Stimulated activated CD4-positive, alpha-beta T cell treated with anti-CD3 and anti-CD28 coated beads, Interleukin-2, amount 100 ng/mL, for 24 hours (primary cell): ENCODE data around the gene ZMYND11.

Source experiments
- DNase-seq, 2 donors: peaks; one replicate each; pipeline ENCODE4 v3.0.0-alpha.2; 2020

ZMYND11 gene

GRCh38 chr10:201328-201771, 66.1 kb downstream of the ZMYND11 start:
- no peak for DNase-seq

- DNase-seq, result no peak
These were observed 73.4 kb downstream of the ZMYND11 start for GRCh38 chr10:208616-209015.

DNA sequence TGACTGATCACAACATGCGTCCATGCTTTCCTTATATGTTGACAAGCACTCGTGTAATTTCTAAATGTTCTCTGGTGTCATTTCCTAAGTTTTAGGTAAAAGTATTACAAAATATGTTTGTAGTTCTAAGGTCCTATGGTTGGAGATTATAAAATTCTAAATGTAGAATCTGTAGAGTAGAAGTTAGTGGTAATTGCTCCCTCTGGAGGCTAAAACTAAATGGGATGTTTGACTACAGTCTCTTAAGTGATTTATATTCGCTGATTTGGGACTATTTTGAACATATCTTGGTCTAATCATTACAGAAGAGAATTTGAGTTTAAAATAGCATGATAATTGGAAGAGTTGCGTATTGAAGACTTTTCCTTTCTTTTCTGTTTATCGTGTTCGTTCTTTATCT, 74.1 kb downstream of the ZMYND11 start:
- no peak for DNase-seq

DNA sequence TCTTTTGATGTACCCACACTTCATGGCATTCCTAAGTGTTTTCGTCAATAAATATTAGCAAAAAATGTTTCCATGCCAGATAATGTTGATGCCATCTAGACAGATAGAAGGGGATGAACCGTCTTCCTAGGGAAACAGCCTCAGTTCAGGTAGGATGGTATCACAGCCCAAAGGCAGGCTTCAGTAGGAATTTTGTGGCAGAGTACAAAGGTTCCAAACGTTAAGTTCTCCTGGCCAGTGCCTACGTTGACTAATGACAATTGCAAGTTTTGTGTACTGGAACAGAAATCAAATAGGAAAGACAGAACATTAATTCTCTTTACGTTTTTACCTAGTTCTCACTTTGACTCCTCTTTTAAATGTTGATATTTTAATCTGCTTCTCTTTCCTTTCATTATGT, 75.0 kb downstream of the ZMYND11 start:
- DNase-seq, result no peak

- no peak for DNase-seq
These were observed 80.2 kb downstream of the ZMYND11 start for GRCh38 chr10:215444-215843.

- no peak for DNase-seq
These were observed 83.5 kb downstream of the ZMYND11 start for GRCh38 chr10:218798-219197.

GRCh38 chr10:219731-220472, 84.6 kb downstream of the ZMYND11 start:
- DNase-seq, result no peak

GRCh38 chr10:224571-224970, 89.3 kb downstream of the ZMYND11 start:
- no peak for DNase-seq

DNA sequence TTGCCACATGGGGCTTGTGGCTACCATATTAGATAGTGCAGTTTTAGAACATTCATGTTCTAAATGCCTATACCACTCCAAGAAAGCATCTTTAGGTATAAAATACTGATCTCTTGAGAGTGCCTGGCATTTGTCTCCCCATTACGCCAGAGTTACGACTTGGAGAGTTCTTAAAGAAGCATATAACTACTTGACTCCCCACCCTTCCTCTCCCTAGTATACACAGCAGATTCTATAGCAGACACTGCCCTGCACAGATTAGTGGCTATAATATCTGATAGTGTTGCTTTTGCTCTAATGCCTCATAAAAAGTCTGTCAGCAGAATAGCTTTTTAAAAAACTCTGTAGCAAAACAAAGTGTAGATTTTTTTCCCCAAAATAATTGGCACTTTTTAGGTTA, 90.8 kb downstream of the ZMYND11 start:
- no peak for DNase-seq

DNA sequence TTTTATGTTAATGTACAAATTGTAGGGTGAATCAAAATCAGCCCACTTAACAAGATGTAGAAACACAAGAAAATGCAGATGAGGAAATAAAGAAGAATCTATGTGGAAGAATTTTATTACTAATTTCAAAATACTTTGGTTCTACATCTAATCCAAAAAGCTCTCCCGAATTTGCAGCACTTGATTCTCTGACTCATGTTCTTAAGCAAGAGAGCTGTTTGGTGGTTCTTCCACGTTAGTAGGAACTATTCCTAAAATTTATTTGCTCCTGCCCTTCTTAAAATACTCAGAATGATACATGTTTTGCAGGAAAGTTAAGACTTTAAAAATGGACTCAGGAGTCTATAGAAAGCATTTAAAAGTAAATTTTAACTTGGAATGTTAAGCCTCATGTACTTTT, 91.8 kb downstream of the ZMYND11 start:
- no peak for DNase-seq

GRCh38 chr10:228366-228765, 93.1 kb downstream of the ZMYND11 start:
- no peak for DNase-seq

- DNase-seq, result no peak
These were observed 95.5 kb downstream of the ZMYND11 start for GRCh38 chr10:230758-231157.

- DNase-seq, result no peak
These were observed 96.8 kb downstream of the ZMYND11 start for GRCh38 chr10:232061-232460.

DNA sequence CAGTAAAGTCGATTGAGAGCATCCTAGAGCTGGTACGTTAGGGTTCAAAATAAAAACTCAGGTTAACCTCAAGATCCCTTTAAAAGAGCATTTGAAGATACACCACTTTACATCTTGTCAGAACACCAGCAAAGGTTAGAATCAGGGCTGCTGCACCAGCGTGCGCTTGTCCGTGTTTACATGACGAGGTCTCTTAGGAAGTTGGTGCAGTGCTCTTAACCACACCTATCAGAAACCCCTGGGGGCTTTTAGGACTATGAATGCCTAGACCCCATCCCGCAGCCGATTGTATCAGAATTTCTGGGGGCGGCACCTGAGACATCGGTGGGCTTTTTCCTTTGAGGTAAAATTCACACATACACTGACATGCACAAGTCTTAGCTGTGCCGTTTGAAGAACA, 97.6 kb downstream of the ZMYND11 start:
- DNase-seq, result no peak

DNA sequence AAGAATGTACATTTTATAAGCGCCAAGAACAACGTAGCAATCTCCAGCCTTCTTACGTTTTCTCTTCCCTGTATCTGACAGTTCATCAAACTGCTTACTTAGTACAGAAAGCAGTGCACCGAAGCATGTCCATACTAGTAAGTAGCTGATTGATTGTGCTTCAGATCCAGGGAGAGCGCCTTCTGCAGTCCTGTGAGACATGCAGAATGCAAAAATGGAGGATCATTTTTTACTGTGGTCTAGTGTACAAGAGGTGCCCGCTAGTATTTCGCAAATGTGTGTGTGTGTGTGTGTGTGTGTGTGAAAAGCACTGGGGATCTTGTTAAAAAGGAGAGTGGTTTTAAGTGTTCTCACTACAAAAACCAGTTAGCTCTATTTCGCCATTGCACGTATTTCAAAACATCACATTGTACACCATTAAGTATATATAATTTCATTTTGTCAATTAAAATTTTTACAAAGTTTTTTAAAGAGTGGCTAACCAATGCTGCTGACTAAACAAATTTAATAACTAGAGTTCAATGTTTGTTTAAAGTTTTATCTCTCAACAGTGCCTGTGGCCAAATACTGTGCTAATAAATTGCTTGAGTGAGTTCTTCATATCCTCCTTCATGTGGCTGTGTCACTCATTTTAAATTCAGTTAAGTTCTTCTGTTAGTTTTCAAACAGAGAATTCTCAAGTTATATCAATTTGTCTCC, 99.6 kb downstream of the ZMYND11 start:
- no peak for DNase-seq

DNA sequence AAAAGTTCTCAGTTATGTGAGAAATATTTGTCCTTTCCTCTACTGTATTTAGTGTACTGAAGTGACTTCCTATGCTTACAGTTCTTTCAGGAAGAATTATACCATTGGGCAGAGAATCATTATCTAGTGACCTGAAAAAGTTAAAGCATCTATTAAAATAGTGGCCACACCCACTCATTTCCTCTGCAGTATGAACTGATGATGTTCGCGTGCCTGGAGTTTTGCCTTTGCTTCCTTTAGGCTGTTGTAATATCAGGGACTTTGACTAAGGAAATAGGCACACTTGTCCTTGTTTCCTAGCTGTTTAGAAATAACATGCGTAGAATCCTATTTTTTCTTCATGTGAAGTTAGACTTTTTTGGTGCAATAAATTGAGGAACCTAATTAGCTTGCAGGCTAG, 100.7 kb downstream of the ZMYND11 start:
- DNase-seq, result no peak

- DNase-seq, result no peak
These were observed 103.9 kb downstream of the ZMYND11 start for GRCh38 chr10:239109-239508.

DNA sequence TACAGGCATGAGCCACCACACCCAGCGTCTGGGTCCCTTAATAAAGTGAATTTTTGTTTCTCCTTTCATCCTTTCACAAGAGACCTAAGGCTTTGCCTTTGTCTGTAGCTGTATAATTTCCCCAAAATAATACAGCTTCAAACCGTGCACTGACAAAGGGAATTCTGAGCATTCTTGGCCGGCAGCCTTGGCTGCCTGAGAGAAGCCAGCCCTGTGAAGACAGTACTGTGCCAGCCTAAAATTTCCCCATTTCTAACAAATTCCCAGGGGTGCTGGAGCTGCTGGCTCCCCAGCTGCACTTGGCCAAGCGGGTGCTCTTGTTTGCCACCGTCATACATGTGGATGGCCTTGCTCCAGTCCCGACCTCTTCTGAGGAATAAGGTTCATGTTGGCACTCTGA, 106.2 kb downstream of the ZMYND11 start:
- no peak for DNase-seq

GRCh38 chr10:241966-242643, 106.8 kb downstream of the ZMYND11 start:
- DNase-seq, result no peak

DNA sequence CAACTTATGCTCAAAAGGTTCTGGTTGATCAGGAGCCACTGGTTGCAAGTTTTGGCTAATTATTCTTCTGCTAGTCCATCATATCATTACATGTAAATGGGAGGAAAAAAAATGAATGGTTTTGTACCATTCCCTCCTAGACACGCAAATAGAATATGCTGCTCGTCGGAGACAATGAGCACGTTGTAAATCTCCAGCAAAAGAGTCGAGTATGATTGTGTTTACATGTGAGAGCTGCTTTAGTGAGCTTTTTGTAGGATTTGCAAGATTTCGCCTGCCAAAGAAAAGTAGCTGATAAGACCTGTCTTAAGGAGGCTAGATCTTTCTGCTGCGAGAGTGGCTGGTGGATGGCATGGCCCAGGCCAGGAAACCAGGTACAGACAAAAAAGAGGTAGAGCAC, 109.0 kb downstream of the ZMYND11 start:
- DNase-seq, result no peak

DNA sequence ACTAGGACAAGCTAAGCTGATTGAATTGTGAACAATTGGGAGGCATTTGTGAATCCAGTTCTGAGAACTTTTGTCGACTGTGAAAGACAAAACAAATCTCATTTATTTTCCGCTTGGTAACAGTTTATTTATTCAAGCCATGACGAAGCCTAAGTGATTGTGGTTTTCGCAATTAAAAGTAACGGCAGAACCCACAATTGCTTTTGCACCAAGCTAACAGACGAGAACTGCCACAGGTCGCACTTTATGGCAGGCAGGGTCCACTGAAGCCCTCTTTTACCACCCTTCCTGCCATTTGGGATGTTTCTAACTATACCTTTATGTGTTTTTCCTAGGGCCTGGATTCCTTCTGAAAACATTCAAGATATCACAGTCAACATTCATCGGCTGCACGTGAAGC, 111.2 kb downstream of the ZMYND11 start:
- DNase-seq, result no peak

- no peak for DNase-seq
These were observed 112.2 kb downstream of the ZMYND11 start for GRCh38 chr10:247480-247879.

- DNase-seq, result no peak
These were observed 113.1 kb downstream of the ZMYND11 start for GRCh38 chr10:248307-248706.

GRCh38 chr10:251982-252582, 116.8 kb downstream of the ZMYND11 start:
- no peak for DNase-seq
